Caki2 (cell line): Measurements from ENCODE around the gene MPV17L2. TPM values are rescaled to one million over a fixed set of nuclear protein-coding genes. Genes with fewer than 3 reads are reported as not detected.
"Not testable (repeated sequence)": the region's sequence is repeated elsewhere in the genome, so short reads cannot be mapped to it uniquely, and the experiment has no call there.

Source experiments
- DNase-seq: peaks from one replicate; pipeline ENCODE4 v3.0.0-alpha.2; 2015; ENCODE audit warnings: low read depth
- in situ Hi-C: cut with HindIII; loops from 2 replicates; pipeline ENCODE4 v1.10.0; 2016; ENCODE audit warnings: low sequenced_read_pairs, low pct_unique_long_range_greater_than_20kb, mixed read lengths
- total RNA-seq: library from RNA; depleted of rRNA; stranded (reverse); fragments of >200 nt; shearing (Covaris generic); gene quantifications from 2 replicates; pipeline ENCODE4 v1.2.3, GENCODE V29; 2014; ENCODE audit warnings: low replicate concordance

The MPV17L2 gene
- total RNA-seq, 1 experiment from 2014 or later: 10.3 TPM

- in situ Hi-C loops, DNase-seq: not testable (repeated sequence)
Observed at GRCh38 chr19:18159059-18159616, 33.9 kb upstream of the MPV17L2 start.

GRCh38 chr19:18159810-18160209 is 33.2 kb upstream of the MPV17L2 start:
- DNase-seq: no peak
- in situ Hi-C loops: no loop called here

- peak; percentile 26 for DNase-seq
- in situ Hi-C loops: no loop called here
Observed at GRCh38 chr19:18160493-18160970, 32.5 kb upstream of the MPV17L2 start.

- in situ Hi-C loops: no loop called here
- peak; percentile 60 for DNase-seq
Observed at GRCh38 chr19:18160971-18161635, 31.9 kb upstream of the MPV17L2 start.

GRCh38 chr19:18161636-18162002 is 31.4 kb upstream of the MPV17L2 start:
- in situ Hi-C loops: no loop called here
- no peak for DNase-seq

GRCh38 chr19:18164072-18164471 is 28.9 kb upstream of the MPV17L2 start:
- in situ Hi-C loops: no loop called here
- DNase-seq: no peak

GRCh38 chr19:18165794-18166544 is 27.0 kb upstream of the MPV17L2 start:
- in situ Hi-C loops: no loop called here

GRCh38 chr19:18167011-18167410 is 26.0 kb upstream of the MPV17L2 start:
- no peak for DNase-seq
- in situ Hi-C loops: no loop called here

More at GRCh38 chr19:18165794-18166544, 27.0 kb upstream of the MPV17L2 start:
- DNase-seq: no peak

GRCh38 chr19:18167975-18168645 is 24.9 kb upstream of the MPV17L2 start:
- no peak for DNase-seq
- in situ Hi-C loops: no loop called here

GRCh38 chr19:18168673-18169381 is 24.2 kb upstream of the MPV17L2 start:
- no peak for DNase-seq
- in situ Hi-C loops: no loop called here

- in situ Hi-C loops: no loop called here
- DNase-seq: no peak
Observed at GRCh38 chr19:18170714-18171255, 22.2 kb upstream of the MPV17L2 start.

- in situ Hi-C loops: no loop called here
- no peak for DNase-seq
Observed at GRCh38 chr19:18171605-18172327, 21.3 kb upstream of the MPV17L2 start.

- no peak for DNase-seq
- in situ Hi-C loops: no loop called here
Observed at GRCh38 chr19:18172331-18173053, 20.5 kb upstream of the MPV17L2 start.

GRCh38 chr19:18173054-18173571 is 19.9 kb upstream of the MPV17L2 start:
- no peak for DNase-seq

GRCh38 chr19:18173572-18174288 is 19.3 kb upstream of the MPV17L2 start, which contains the start of gene IFI30:
Gene IFI30, plus strand, starts transcription at chr19:18173813. Its CDS starts 29 bp downstream, at chr19:18173842.
- in situ Hi-C loops: no loop called here
- DNase-seq: peak; percentile 73

More at GRCh38 chr19:18173054-18173571, 19.9 kb upstream of the MPV17L2 start:
- in situ Hi-C loops: no loop called here

GRCh38 chr19:18174983-18175382 is 18.0 kb upstream of the MPV17L2 start:
- in situ Hi-C loops: no loop called here

More at GRCh38 chr19:18174983-18175382, 18.0 kb upstream of the MPV17L2 start:
- no peak for DNase-seq
